Prostate gland (tissue), 2 donors: Measurements from ENCODE around the gene ZBTB21. TPM values are rescaled to one million over a fixed set of nuclear protein-coding genes. Genes with fewer than 3 reads are reported as not detected.

ENCODE experiments used
- DNase-seq: peaks from one replicate; pipeline ENCODE4 v3.0.0-alpha.2; 2019; ENCODE audit warnings: low spot score
- H3K27ac ChIP-seq, 2 donors: fragments of 200-600 bp; sonication (generic); 2 replicates each; pipeline ENCODE4 v1.5.1; 2017 to 2019
- H3K27me3 ChIP-seq: fragments of 200-600 bp; sonication (generic); replicated peaks from 2 replicates; pipeline ENCODE4 v1.5.1; 2019; ENCODE audit not compliant: insufficient read depth
- H3K36me3 ChIP-seq, 2 donors: fragments of 200-600 bp; sonication (generic); 1 replicate in 1 of 2; 2 replicates in 1 of 2; pipeline versions ENCODE4 v1.5.1 to v1.8.1; 2017 to 2019
- H3K4me1 ChIP-seq: fragments of 200-600 bp; sonication (generic); replicated peaks from 2 replicates; pipeline ENCODE4 v1.5.1; 2019
- H3K4me3 ChIP-seq, 2 donors: fragments of 200-600 bp; sonication (generic); 2 replicates each; pipeline ENCODE4 v1.5.1; 2017 to 2019
- H3K9me3 ChIP-seq: fragments of 200-600 bp; sonication (generic); 2 replicates; pipeline ENCODE4 v1.5.1; 2017
- POLR2A ChIP-seq: fragments of 450-650 bp; IDR thresholded peaks from one replicate; pipeline ENCODE4 v1.6.1; 2016; ENCODE audit warnings: antibody characterized with exemption, mild to moderate bottlenecking
- POLR2AphosphoS5 ChIP-seq: sonication (generic); formaldehyde crosslinking; IDR thresholded peaks from one replicate; pipeline ENCODE4 v1.6.1; 2017; ENCODE audit warnings: antibody characterized with exemption
- WGBS: methylation state at CpG from one replicate; pipeline ENCODE4 v1.1.5; 2018; 5-methylcytosine and 5-hydroxymethylcytosine counted together
- intact Hi-C: fragments of 100-400 bp; cut with DNase I; formaldehyde crosslinking; loops from one replicate; pipeline ENCODE4 v1.14.2; 2022
- total RNA-seq, 2 donors: library from RNA; depleted of rRNA; stranded (reverse); fragments of >200 nt; gene quantifications; one replicate each; pipeline ENCODE4 v1.1.0, GENCODE V29; 2016
- TF ChIP-seq, protein P1 (sequence below), 4 experiments: fragments of 200-600 bp in 2 of 4; fragments of 450-650 bp in 2 of 4; sonication (generic) in 2 of 4; IDR thresholded peaks; 1 replicate in 3 of 4; 2 replicates in 1 of 4; pipeline ENCODE4 v1.5.1; 2016 to 2019; ENCODE audit warnings: antibody characterized with exemption in 4 of 4, mild to moderate bottlenecking in 2 of 4, moderate library complexity in 2 of 4

Gene ZBTB21
- total RNA-seq, 2 donors from 2014 or later = 12.3 to 13.6 TPM

DNA sequence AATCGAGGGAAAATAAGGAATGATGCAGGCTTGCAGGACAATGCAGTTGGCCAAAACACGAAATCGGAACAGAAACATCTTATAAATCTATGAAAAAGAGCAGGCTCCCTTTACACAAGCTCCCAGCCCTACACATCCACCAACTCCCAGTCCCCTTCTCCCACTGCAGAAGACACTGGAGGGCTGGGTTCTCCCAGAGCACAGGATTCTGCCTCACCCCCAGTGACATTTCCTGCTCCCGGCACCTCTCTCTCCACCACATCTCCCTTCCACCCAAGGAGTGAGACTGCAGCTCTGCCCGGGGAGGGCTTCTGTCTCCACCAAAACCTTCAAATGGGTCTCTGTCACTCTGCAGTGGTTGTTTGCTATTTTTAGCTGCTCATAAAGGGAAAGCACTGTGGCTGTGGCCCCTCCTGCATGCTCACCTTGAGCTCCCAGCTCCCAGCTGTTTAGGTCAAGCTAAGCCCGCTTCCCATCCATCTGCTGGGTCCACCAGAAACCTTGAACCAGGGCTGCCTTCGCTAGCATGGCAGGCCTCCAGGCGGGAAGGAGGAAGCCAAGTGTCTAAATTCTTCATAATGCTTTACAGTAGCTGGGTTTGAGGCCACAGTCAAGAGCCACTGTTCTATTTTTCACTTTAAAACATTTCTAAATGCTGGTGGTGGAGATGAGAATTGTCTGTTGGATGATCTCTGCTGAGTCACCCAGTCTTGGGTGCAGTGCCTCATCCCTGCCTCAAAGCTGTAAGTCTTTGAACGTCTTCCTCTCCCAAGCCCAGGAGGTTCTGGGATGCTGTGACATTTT lies 53.0 kb downstream of the ZBTB21 start:
- Histone ChIP-seq H3K27ac (peak overlapping the region; percentile 43 to 51), H3K27me3 (no peaks in the 10 kb centered on the region), H3K4me3 (no peak overlapping the region), H3K36me3 (no peaks in the 10 kb centered on the region), H3K4me1 (peaks cover 19% of the 10 kb centered on the region), H3K9me3 (no peaks in the 10 kb centered on the region)
- TF ChIP-seq, protein P1, sequence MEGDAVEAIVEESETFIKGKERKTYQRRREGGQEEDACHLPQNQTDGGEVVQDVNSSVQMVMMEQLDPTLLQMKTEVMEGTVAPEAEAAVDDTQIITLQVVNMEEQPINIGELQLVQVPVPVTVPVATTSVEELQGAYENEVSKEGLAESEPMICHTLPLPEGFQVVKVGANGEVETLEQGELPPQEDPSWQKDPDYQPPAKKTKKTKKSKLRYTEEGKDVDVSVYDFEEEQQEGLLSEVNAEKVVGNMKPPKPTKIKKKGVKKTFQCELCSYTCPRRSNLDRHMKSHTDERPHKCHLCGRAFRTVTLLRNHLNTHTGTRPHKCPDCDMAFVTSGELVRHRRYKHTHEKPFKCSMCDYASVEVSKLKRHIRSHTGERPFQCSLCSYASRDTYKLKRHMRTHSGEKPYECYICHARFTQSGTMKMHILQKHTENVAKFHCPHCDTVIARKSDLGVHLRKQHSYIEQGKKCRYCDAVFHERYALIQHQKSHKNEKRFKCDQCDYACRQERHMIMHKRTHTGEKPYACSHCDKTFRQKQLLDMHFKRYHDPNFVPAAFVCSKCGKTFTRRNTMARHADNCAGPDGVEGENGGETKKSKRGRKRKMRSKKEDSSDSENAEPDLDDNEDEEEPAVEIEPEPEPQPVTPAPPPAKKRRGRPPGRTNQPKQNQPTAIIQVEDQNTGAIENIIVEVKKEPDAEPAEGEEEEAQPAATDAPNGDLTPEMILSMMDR (IDR thresholded peaks at IDR 0.05) = no peak
- no peak for TF ChIP-seq POLR2AphosphoS5
- TF ChIP-seq POLR2A = no peak
- 60% methylated on average over 9 of the region's 9 CpGs for WGBS
- intact Hi-C loops = loop anchor here (5.0 kb wide), 2 partner anchors 80 to 140 kb away; partner anchors contain the start of gene PRDM15
- no peak for DNase-seq

DNA sequence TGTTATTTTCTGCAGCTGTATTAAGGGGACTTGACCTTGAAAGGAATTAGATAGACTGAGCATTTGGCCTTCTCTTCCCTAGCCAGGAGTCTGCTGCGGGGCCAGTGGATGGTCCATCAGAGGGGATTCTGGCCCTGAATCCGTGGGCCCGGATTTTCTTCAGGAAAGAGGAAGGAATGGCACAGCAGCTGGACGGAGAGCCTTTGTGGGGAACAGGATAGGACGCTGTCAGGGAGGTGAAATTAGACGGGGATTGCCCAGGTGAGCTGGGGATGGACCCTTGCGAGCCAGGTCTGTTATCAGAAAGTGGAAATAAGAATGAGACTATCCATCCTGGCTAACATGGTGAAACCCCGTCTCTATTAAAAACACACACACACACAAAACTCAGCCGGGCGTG lies 54.6 kb downstream of the ZBTB21 start:
- WGBS = 91% methylated on average over 10 of the region's 10 CpGs
- H3K27ac ChIP-seq = peak overlapping the region; percentile 33 to 51
- H3K4me1 ChIP-seq = peaks cover 14% of the 10 kb centered on the region

DNA sequence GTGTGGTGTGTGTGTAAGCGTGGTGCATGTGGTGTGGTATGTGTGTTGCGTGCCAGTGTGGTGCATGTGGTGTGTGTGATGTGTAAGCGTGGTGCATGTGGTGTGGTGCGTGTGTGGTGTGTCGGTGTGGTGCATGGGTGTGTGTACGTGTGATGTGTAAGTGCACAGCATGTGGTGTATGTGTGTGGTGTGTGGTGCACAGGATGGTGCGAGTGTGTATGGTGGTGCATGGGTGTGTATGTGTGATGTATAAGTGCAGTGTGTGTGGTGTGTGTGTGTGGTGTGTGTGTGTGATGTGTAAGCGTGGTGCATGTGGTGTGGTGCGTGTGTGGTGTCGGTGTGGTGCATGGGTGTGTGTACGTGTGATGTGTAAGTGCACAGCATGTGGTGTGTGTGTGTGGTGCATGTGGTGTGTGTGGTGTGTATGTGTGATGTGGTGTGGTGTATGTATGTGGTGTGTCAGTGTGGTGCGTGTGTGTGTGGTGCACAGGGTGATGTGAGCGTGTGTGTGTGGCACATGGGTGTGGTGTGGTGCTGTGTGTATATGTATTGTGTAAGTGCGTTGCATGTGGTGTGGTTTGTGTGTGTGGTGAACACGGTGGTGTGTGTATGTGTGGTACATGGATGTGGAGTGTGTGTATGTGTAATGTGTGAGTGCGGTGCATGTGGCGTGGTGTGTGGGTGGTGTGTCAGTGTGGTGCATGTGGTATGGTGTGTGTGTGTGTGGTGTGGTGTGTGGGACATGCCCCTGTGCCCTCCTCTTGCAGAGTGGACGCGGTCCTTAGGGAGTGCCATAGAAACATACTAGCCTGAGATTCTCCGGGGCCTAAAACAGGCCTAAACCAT lies 55.3 kb downstream of the ZBTB21 start:
- H3K4me3 ChIP-seq = no peak overlapping the region
- TF ChIP-seq POLR2AphosphoS5 = no peak
- no peak for TF ChIP-seq POLR2A
- TF ChIP-seq, protein P1 (IDR thresholded peaks at IDR 0.05) = no peak
- no peaks in the 10 kb centered on the region for H3K27me3 ChIP-seq
- H3K27ac ChIP-seq = peak overlapping the region; percentile 33 to 51
- 96% methylated on average over 20 of the region's 20 CpGs for WGBS
- no peaks in the 10 kb centered on the region for H3K36me3 ChIP-seq
- DNase-seq = no peak
- peaks cover 14% of the 10 kb centered on the region for H3K4me1 ChIP-seq
- intact Hi-C loops = loop anchor here (5.0 kb wide), 3 partner anchors 52 to 138 kb away; partner anchors contain the start of gene PRDM15
- H3K9me3 ChIP-seq = no peaks in the 10 kb centered on the region

More for the DNA sequence above, 54.6 kb downstream of the ZBTB21 start:
- no peak for DNase-seq
- no peak for TF ChIP-seq POLR2AphosphoS5
- no peak for TF ChIP-seq POLR2A
- TF ChIP-seq, protein P1 (IDR thresholded peaks at IDR 0.05) = no peak
- Histone ChIP-seq H3K4me3 (no peak overlapping the region), H3K27me3 (no peaks in the 10 kb centered on the region), H3K9me3 (no peaks in the 10 kb centered on the region), H3K36me3 (no peaks in the 10 kb centered on the region)
- intact Hi-C loops = loop anchor here (5.0 kb wide), 2 partner anchors 78 to 138 kb away; partner anchors contain the start of gene PRDM15

- Histone ChIP-seq H3K4me3 (peak within 1 kb of the TSS; percentile 87 to 89), H3K27me3 (no peaks in the 10 kb centered on the region), H3K36me3 (no peaks in the 10 kb centered on the region), H3K9me3 (no peaks in the 10 kb centered on the region), H3K4me1 (peaks cover 14% of the 10 kb centered on the region), H3K27ac (peak within 1 kb of the TSS; percentile 78 to 79)
- 9% methylated on average over 44 of the region's 85 CpGs for WGBS
- intact Hi-C loops = loop anchor here (5.0 kb wide), 1 partner anchor 53 kb away; no protein-coding TSS in a partner anchor
- no peak for DNase-seq
- TF ChIP-seq, protein P1 (IDR thresholded peaks at IDR 0.05) = no peak
- TF ChIP-seq POLR2AphosphoS5 (no peak), POLR2A (no peak)
Observed at GRCh38 chr21:41953831-41954653, 56.1 kb downstream of the ZBTB21 start, which contains the start of gene C2CD2. TSS of gene C2CD2 (minus strand) at chr21:41954018. CDS start at chr21:41953648, 370 bp downstream.
